K562 (cell line): ENCODE data around the gene COL23A1. TPM values are rescaled to one million over a fixed set of nuclear protein-coding genes. Genes with fewer than 3 reads are reported as not detected.

Source experiments
- ATAC-seq: fragments of 200-7000 bp; cut with Tn5 transposase; 3 replicates; pipeline ENCODE4 v1.9.1; 2020; ENCODE audit warnings: moderate library complexity
- BruUV-seq: library from RNA; stranded (reverse); fragments of 400-500 nt; replicated peaks from 2 replicates; lab custom pipeline; 2021; lab: Mats Ljungman, UMichigan
- CTCF ChIA-PET: fragments of 300-600 bp; formaldehyde crosslinking; extraction: SDS; loops from one replicate; lab custom pipeline; 2021; ENCODE audit warnings: low intra/inter-chr PET ratio; lab: Yijun Ruan, JAX
- POLR2A ChIA-PET: fragments of 300-600, 350-650 bp; sonication (Branson Sonifier 250); formaldehyde crosslinking; extraction: SDS; loops from one replicate; lab custom pipeline; 2021; ENCODE audit warnings: antibody characterized with exemption, inconsistent platforms; lab: Yijun Ruan, JAX
- DNase-seq, 4 experiments: peaks; one replicate each; pipeline versions ENCODE4 v3.0.0 to v3.0.0-alpha.2; 2011 to 2018; ENCODE audit warnings: low spot score in 3 of 4, mixed read lengths in 3 of 4; ENCODE audit errors: extremely low read depth in 1 of 4
- FAIRE-seq: peaks from 2 replicates; lab custom pipeline; 2011; peaks lifted over from hg19 to GRCh38; lab: Jason Lieb, UNC
- H2AFZ ChIP-seq: 2 replicates; pipeline ENCODE4 v1.6.0; 2011; ENCODE audit warnings: low read depth, low read length, control low read depth, inconsistent platforms
- H3K27ac ChIP-seq: fragments of 200-600 bp; 3 replicates; pipeline ENCODE4 v1.8.0; 2011; ENCODE audit warnings: low read depth, mild to moderate bottlenecking, control low read depth, inconsistent platforms, low read length, moderate library complexity, mixed read lengths; ENCODE audit errors: extremely low read depth
- H3K27me3 ChIP-seq, 2 experiments: fragments of 300-600 bp in 1 of 2; 2 replicates in 1 of 2; 3 replicates in 1 of 2; pipeline versions ENCODE4 v1.6.0 to v1.8.0; 2011; ENCODE audit warnings: inconsistent platforms in 2 of 2, low read length in 2 of 2, mild to moderate bottlenecking in 1 of 2, mixed read lengths in 1 of 2, moderate library complexity in 1 of 2; ENCODE audit not compliant: control insufficient read depth in 2 of 2, insufficient read depth in 2 of 2
- H3K36me3 ChIP-seq: fragments of 300-600 bp; 3 replicates; pipeline ENCODE4 v1.8.0; 2011; ENCODE audit warnings: mild to moderate bottlenecking, low read length, inconsistent platforms; ENCODE audit not compliant: control insufficient read depth, insufficient read depth
- H3K4me1 ChIP-seq, 2 experiments: fragments of 200-600 bp in 1 of 2; replicated peaks in 1 of 2; 2 replicates in 1 of 2; 3 replicates in 1 of 2; pipeline versions ENCODE4 v1.5.1 to v1.8.0; 2011; ENCODE audit warnings: inconsistent platforms in 2 of 2, low read length in 2 of 2, mild to moderate bottlenecking in 1 of 2, mixed read lengths in 1 of 2, moderate library complexity in 1 of 2; ENCODE audit not compliant: control insufficient read depth in 2 of 2, insufficient read depth in 2 of 2
- H3K4me2 ChIP-seq: 2 replicates; pipeline ENCODE4 v1.6.1; 2011; ENCODE audit warnings: low read length, control low read depth, inconsistent platforms, mixed read lengths; ENCODE audit not compliant: insufficient read depth
- H3K4me3 ChIP-seq: fragments of 200-600 bp; sonication (generic), shearing (Covaris generic); 2 replicates; pipeline ENCODE4 v1.5.1; 2016; ENCODE audit warnings: control low read depth, inconsistent platforms
- H3K79me2 ChIP-seq: fragments of 200-600 bp; 3 replicates; pipeline ENCODE4 v1.8.0; 2011; ENCODE audit warnings: low read length, inconsistent platforms; ENCODE audit not compliant: control insufficient read depth, insufficient read depth
- H3K9ac ChIP-seq, 2 experiments: 2 replicates each; pipeline versions ENCODE4 v1.6.0 to v1.6.1; 2011; ENCODE audit warnings: low read depth in 2 of 2, low read length in 2 of 2, control low read depth in 1 of 2, inconsistent platforms in 1 of 2, mild to moderate bottlenecking in 1 of 2, mixed read lengths in 1 of 2; ENCODE audit not compliant: insufficient read depth in 1 of 2
- H3K9me1 ChIP-seq: one replicate; pipeline ENCODE4 v1.6.0; 2011; ENCODE audit warnings: inconsistent platforms, mild to moderate bottlenecking, low read length, moderate library complexity; ENCODE audit not compliant: control insufficient read depth, insufficient read depth
- H3K9me3 ChIP-seq: replicated peaks from 2 replicates; pipeline ENCODE4 v1.5.1; 2011; ENCODE audit warnings: low read depth, low read length, inconsistent platforms; ENCODE audit not compliant: control insufficient read depth, insufficient read depth
- H4K20me1 ChIP-seq: replicated peaks from 2 replicates; pipeline ENCODE4 v1.6.1; 2011; ENCODE audit warnings: low read length, inconsistent platforms, mixed read lengths; ENCODE audit not compliant: control insufficient read depth, insufficient read depth
- CBFB ChIP-seq: sonication (generic); formaldehyde crosslinking; IDR thresholded peaks from 2 replicates; pipeline ENCODE4 v1.4.0; 2020; ENCODE audit warnings: mild to moderate bottlenecking, missing genetic modification reagents
- ILK ChIP-seq: fragments of 450-650 bp; IDR thresholded peaks from 2 replicates; pipeline ENCODE4 v1.6.1; 2016; ENCODE audit warnings: missing genetic modification characterization, low read depth, mild to moderate bottlenecking, missing compliant biosample characterization, moderate library complexity, borderline replicate concordance
- JUND ChIP-seq, 2 experiments: IDR thresholded peaks; 2 replicates in 1 of 2; 3 replicates in 1 of 2; pipeline ENCODE4 v1.6.1; 2011; ENCODE audit warnings: borderline replicate concordance in 2 of 2, low read depth in 2 of 2, low read length in 2 of 2, improper control_type of control experiment in 1 of 2, missing biosample characterization in 1 of 2, missing genetic modification characterization in 1 of 2, missing genetic modification reagents in 1 of 2
- RBM14 ChIP-seq: fragments of 200-400 bp; formaldehyde crosslinking; IDR thresholded peaks from 2 replicates; pipeline ENCODE4 v1.6.1; 2018; ENCODE audit warnings: low read depth, mild to moderate bottlenecking, low read length, moderate library complexity, borderline replicate concordance; ENCODE audit not compliant: insufficient read depth
- RBM34 ChIP-seq: fragments of 200-400 bp; formaldehyde crosslinking; IDR thresholded peaks from 2 replicates; pipeline ENCODE4 v1.6.1; 2018; ENCODE audit warnings: low read length, borderline replicate concordance; ENCODE audit not compliant: insufficient read depth
- TFAM ChIP-seq: fragments of 250-450 bp; sonication (Bioruptor Pico); conservative IDR thresholded peaks from 2 replicates; pipeline ENCODE4 v1.5.0; 2021; ENCODE audit warnings: mild to moderate bottlenecking, moderate library complexity
- WHSC1 ChIP-seq: IDR thresholded peaks from one replicate; pipeline ENCODE4 v1.6.1; 2012; ENCODE audit warnings: low read length, control low read depth, inconsistent platforms
- YBX1 ChIP-seq: fragments of 450-650 bp; IDR thresholded peaks from 2 replicates; pipeline ENCODE4 v1.7.1; 2016; ENCODE audit warnings: mild to moderate bottlenecking
- ZBTB34 ChIP-seq: fragments of 250-450 bp; sonication (Bioruptor Pico); IDR thresholded peaks from 2 replicates; pipeline ENCODE4 v1.8.0; 2021; ENCODE audit warnings: mild to moderate bottlenecking, moderate library complexity
- ZNF449 ChIP-seq: fragments of 250-450 bp; sonication (Bioruptor Pico); IDR thresholded peaks from 2 replicates; pipeline ENCODE4 v1.8.0; 2022; ENCODE audit warnings: moderate library complexity, mild to moderate bottlenecking, inconsistent platforms
- WGBS: fragments of 100-300 bp; shearing (Covaris generic); methylation state at CpG from one replicate; pipeline ENCODE4 v1.1.6; 2016; ENCODE audit warnings: low coverage, mixed read lengths; ENCODE audit not compliant: insufficient coverage; ENCODE audit errors: missing lambda C conversion rate; 5-methylcytosine and 5-hydroxymethylcytosine counted together
- in situ Hi-C: fragments of 300-500 bp; cut with MboI; formaldehyde crosslinking; loops from 4 replicates; pipeline ENCODE4 v1.15.0; 2018; ENCODE audit warnings: inconsistent platforms, mixed read lengths
- intact Hi-C: fragments of 100-400 bp; cut with micrococcal nuclease; formaldehyde crosslinking; loops from 2 replicates; pipeline ENCODE4 v1.14.2; 2022
- polyA plus RNA-seq, 8 experiments: library from polyadenylated mRNA; depleted of rRNA in 4 of 8; stranded (reverse) in 5 of 8; unstranded in 3 of 8; fragments of >200 nt; fragmentation: Nextera tagmentation in 2 of 8; fragmentation: Illumina TruSeq in 1 of 8; extraction: Ambion mirVana in 2 of 8; extraction: Trizol in 1 of 8; gene quantifications; 2 replicates each; pipeline versions ENCODE4 v1.2.1 to v1.2.3, GENCODE V29; 2011 to 2014; ENCODE audit warnings: inconsistent platforms in 1 of 8, missing spikeins in 1 of 8
- total RNA-seq, 7 experiments: library from RNA; depleted of rRNA in 6 of 7; stranded (reverse); fragments of >200 nt in 6 of 7; fragmentation: Illumina TruSeq in 2 of 7; extraction: Trizol in 2 of 7; gene quantifications; 2 replicates each; pipeline versions ENCODE4 v1.2.1 to v1.2.3, GENCODE V29; 2011 to 2021; ENCODE audit warnings: low replicate concordance in 1 of 7

Gene COL23A1
- total and polyA plus RNA-seq, 9 of the 15 experiments (the other 6 are each of a cell fraction or from before 2014, with no cell fraction given), result 0.09 TPM; not detected in 8

GRCh38 chr5:178387856-178388190 is 202.4 kb downstream of the COL23A1 start:
- Histone ChIP-seq H2AFZ (no peak overlapping the region), H3K4me3 (no peak overlapping the region), H3K9me1 (no peaks in the 10 kb centered on the region), H3K9me3 (no peaks in the 10 kb centered on the region), H4K20me1 (peaks cover 16% of the 10 kb centered on the region; the same call in 1 of the 2 replicates), H3K36me3 (no peaks in the 10 kb centered on the region), H3K4me1 (peaks cover 0 to 10% of the 10 kb centered on the region in 2 experiments; a peak in 2 of 5 replicates), H3K9ac (no peak overlapping the region), H3K4me2 (no peak overlapping the region), H3K79me2 (no peaks in the 10 kb centered on the region), H3K27me3 (peaks cover 60 to 93% of the 10 kb centered on the region in 2 experiments), H3K27ac (no peak overlapping the region)
- ChIA-PET POLR2A (no interaction called here), CTCF (no interaction called here)
- DNase-seq, result no peak
- no TSS peak for BruUV-seq
- 8% methylated on average over 7 of the region's 7 CpGs for WGBS
- TF ChIP-seq YBX1 (no peak), ZNF449 (CRISPR knock-in tag) (no peak), WHSC1 (no peak), ZBTB34 (CRISPR knock-in tag) (no peak), TFAM (CRISPR knock-in tag) (no peak), JUND (IDR thresholded peaks at IDR 0.05; ENCODE audit: borderline replicate concordance, low read depth, low read length) (no peak), JUND (tag; IDR thresholded peaks at IDR 0.05; ENCODE audit: borderline replicate concordance, low read depth, low read length) (no peak), ILK (tag) (no peak), RBM14 (no peak), CBFB (CRISPR knock-in tag) (no peak), RBM34 (no peak)
- in situ Hi-C loops (no loop called here), intact Hi-C loops (no loop called here)
- FAIRE-seq, result no peak
- ATAC-seq, result no peak
